KMS-11 (cell line): ENCODE results near the gene NMNAT1.

Experiments
- H2AFZ ChIP-seq: fragments of 200-600 bp; sonication (generic); 2 replicates; pipeline ENCODE4 v1.6.1; 2016; ENCODE audit warnings: antibody characterized with exemption, mixed run types, low read depth
- H3K27ac ChIP-seq: fragments of 200-600 bp; sonication (generic); 2 replicates; pipeline ENCODE4 v1.6.1; 2016; ENCODE audit warnings: mild to moderate bottlenecking, mixed run types
- H3K27me3 ChIP-seq: fragments of 200-600 bp; sonication (generic); 2 replicates; pipeline ENCODE4 v1.6.1; 2017; ENCODE audit warnings: mild to moderate bottlenecking, low read depth, mixed run types, moderate library complexity; ENCODE audit not compliant: insufficient read depth
- H3K36me3 ChIP-seq: fragments of 200-600 bp; sonication (generic); 2 replicates; pipeline ENCODE4 v1.6.1; 2017; ENCODE audit warnings: mild to moderate bottlenecking, mixed run types; ENCODE audit not compliant: insufficient read depth
- H3K4me1 ChIP-seq: fragments of 200-600 bp; sonication (generic); 2 replicates; pipeline ENCODE4 v1.6.1; 2016; ENCODE audit warnings: mild to moderate bottlenecking, low read depth, mixed run types; ENCODE audit not compliant: poor library complexity, severe bottlenecking
- H3K4me2 ChIP-seq: fragments of 200-600 bp; sonication (generic); 2 replicates; pipeline ENCODE4 v1.7.0; 2016; ENCODE audit warnings: mild to moderate bottlenecking, mixed run types
- H3K4me3 ChIP-seq: fragments of 200-600 bp; sonication (generic); IDR thresholded peaks from 2 replicates; pipeline ENCODE4 v1.6.1; 2017; ENCODE audit warnings: low read depth, low read length, mixed read lengths; ENCODE audit not compliant: insufficient read depth
- H3K79me2 ChIP-seq: fragments of 200-600 bp; sonication (generic); 2 replicates; pipeline ENCODE4 v1.6.1; 2016; ENCODE audit warnings: low read depth, mixed run types; ENCODE audit not compliant: insufficient read depth
- H3K9ac ChIP-seq: fragments of 200-600 bp; sonication (generic); 2 replicates; pipeline ENCODE4 v1.6.1; 2016; ENCODE audit warnings: mild to moderate bottlenecking, mixed run types
- H4K20me1 ChIP-seq: fragments of 200-600 bp; sonication (generic); 2 replicates; pipeline ENCODE4 v1.6.1; 2016; ENCODE audit warnings: mild to moderate bottlenecking, mixed run types; ENCODE audit not compliant: insufficient read depth
- CTCF ChIP-seq: fragments of 200-600 bp; sonication (generic); conservative IDR thresholded peaks from 2 replicates; pipeline ENCODE4 v1.6.1; 2017; ENCODE audit warnings: low read depth, mild to moderate bottlenecking, antibody characterized with exemption, low read length, moderate library complexity, mixed read lengths

The NMNAT1 gene

DNA sequence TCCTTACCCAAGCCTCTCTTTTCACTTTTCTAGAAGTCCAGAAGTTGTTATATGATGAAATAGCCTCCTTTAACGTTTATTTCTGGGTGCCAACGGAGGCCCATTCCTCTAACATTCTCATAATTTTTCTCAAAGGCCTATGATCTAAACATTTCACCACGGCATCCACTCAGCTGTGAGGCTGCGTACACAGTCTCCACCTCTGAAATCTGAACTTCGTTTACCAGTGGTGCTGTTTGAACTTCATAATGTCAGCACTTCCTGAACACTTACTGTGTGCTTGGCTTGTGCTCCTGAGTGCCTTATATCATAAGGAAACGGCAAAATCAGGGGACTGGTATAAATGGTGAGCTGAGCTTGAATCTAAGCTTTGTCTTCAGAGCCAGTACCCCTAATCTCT, 41.7 kb downstream of the NMNAT1 start:
- no peak overlapping the region for H3K4me3 ChIP-seq
- H3K9ac ChIP-seq: no peak overlapping the region
- no peak overlapping the region for H3K4me2 ChIP-seq
- H3K36me3 ChIP-seq: no peaks in the 10 kb centered on the region
- H4K20me1 ChIP-seq: no peaks in the 10 kb centered on the region
- H3K79me2 ChIP-seq: no peaks in the 10 kb centered on the region
- no peaks in the 10 kb centered on the region for H3K27me3 ChIP-seq
- no peaks in the 10 kb centered on the region for H3K4me1 ChIP-seq
- H2AFZ ChIP-seq: no peak overlapping the region
- H3K27ac ChIP-seq: no peak overlapping the region
- TF ChIP-seq CTCF: no peak

GRCh38 chr1:9989773-9990172, 46.5 kb downstream of the NMNAT1 start:
- Histone ChIP-seq H3K4me2 (no peak overlapping the region), H2AFZ (no peak overlapping the region), H3K4me3 (no peak overlapping the region), H3K27ac (no peak overlapping the region), H4K20me1 (no peaks in the 10 kb centered on the region), H3K36me3 (no peaks in the 10 kb centered on the region), H3K4me1 (no peaks in the 10 kb centered on the region), H3K9ac (no peak overlapping the region), H3K27me3 (no peaks in the 10 kb centered on the region), H3K79me2 (no peaks in the 10 kb centered on the region)
- no peak for TF ChIP-seq CTCF

GRCh38 chr1:9990944-9991343, 47.7 kb downstream of the NMNAT1 start:
- no peaks in the 10 kb centered on the region for H3K27me3 ChIP-seq
- TF ChIP-seq CTCF: no peak
- H3K79me2 ChIP-seq: no peaks in the 10 kb centered on the region
- no peak overlapping the region for H2AFZ ChIP-seq
- H3K27ac ChIP-seq: no peak overlapping the region
- H3K4me3 ChIP-seq: no peak overlapping the region
- H4K20me1 ChIP-seq: no peaks in the 10 kb centered on the region
- H3K9ac ChIP-seq: no peak overlapping the region
- H3K4me1 ChIP-seq: no peaks in the 10 kb centered on the region
- H3K4me2 ChIP-seq: no peak overlapping the region
- no peaks in the 10 kb centered on the region for H3K36me3 ChIP-seq

- Histone ChIP-seq H3K79me2 (no peaks in the 10 kb centered on the region), H2AFZ (no peak overlapping the region), H3K27ac (no peak overlapping the region), H3K36me3 (no peaks in the 10 kb centered on the region), H3K9ac (no peak overlapping the region), H3K4me1 (no peaks in the 10 kb centered on the region), H3K4me3 (no peak overlapping the region), H3K27me3 (no peaks in the 10 kb centered on the region), H3K4me2 (no peak overlapping the region), H4K20me1 (no peaks in the 10 kb centered on the region)
- TF ChIP-seq CTCF: no peak
These were observed 49.6 kb downstream of the NMNAT1 start for GRCh38 chr1:9992910-9993309.
